ENCODE results near the gene ASB18.

GRCh38 chr2:236261452-236261851, 2.8 kb downstream of the ASB18 start:
- no peak for TF ChIP-seq CTCF (IDR thresholded peaks at IDR 0.05)
- no peak for TF ChIP-seq POLR2A (IDR thresholded peaks at IDR 0.05)

All from Peyer's patch (tissue), 4 donors.